CD4-positive, CD25-positive, alpha-beta regulatory T cell (primary cell): ENCODE results near the gene NEUROG3. TPM values are rescaled to one million over a fixed set of nuclear protein-coding genes. Genes with fewer than 3 reads are reported as not detected.
A peak's percentile ranks its signal among the peaks of the same experiment; 100 is the strongest.

Experiments used
- ATAC-seq, 2 donors: fragments of 150-1000 bp; cut with Tn5 transposase; one replicate each; pipeline ENCODE4 v1.10.0; 2021; ENCODE audit warnings: low read depth in 2 of 2, moderate number of reproducible peaks in 2 of 2, moderate library complexity in 1 of 2
- DNase-seq, 3 donors: peaks; one replicate each; pipeline versions ENCODE4 v3.0.0 to v3.0.0-alpha.2; 2012 to 2022; ENCODE audit warnings: mixed read lengths in 1 of 3
- H3K27ac ChIP-seq: one replicate; pipeline ENCODE4 v1.7.0; 2013; ENCODE audit warnings: mild to moderate bottlenecking, low read length; ENCODE audit not compliant: insufficient read depth, poor library complexity, severe bottlenecking
- H3K27me3 ChIP-seq: one replicate; pipeline ENCODE4 v1.7.0; 2013; ENCODE audit warnings: low read length; ENCODE audit not compliant: control insufficient read depth, insufficient read depth
- H3K36me3 ChIP-seq: one replicate; pipeline ENCODE4 v1.7.0; 2013; ENCODE audit warnings: mild to moderate bottlenecking, low read length, moderate library complexity; ENCODE audit not compliant: control insufficient read depth, insufficient read depth
- H3K4me1 ChIP-seq: 2 replicates; pipeline ENCODE4 v1.7.0; 2013; ENCODE audit warnings: mild to moderate bottlenecking, low read length; ENCODE audit not compliant: insufficient read depth, control insufficient read depth, poor library complexity, severe bottlenecking
- H3K4me3 ChIP-seq: one replicate; pipeline ENCODE4 v1.7.0; 2013; ENCODE audit warnings: low read depth, mild to moderate bottlenecking, low read length, moderate library complexity
- H3K9me3 ChIP-seq, 2 experiments: 1 replicate in 1 of 2; 2 replicates in 1 of 2; pipeline ENCODE4 v1.7.0; 2013; ENCODE audit warnings: low read length in 2 of 2, mild to moderate bottlenecking in 1 of 2, moderate library complexity in 1 of 2; ENCODE audit not compliant: control insufficient read depth in 2 of 2
- H3K27ac Mint-ChIP-seq, 3 donors: one replicate each; pipeline ENCODE4 v1.8.0; 2020 to 2022; ENCODE audit warnings: mild to moderate bottlenecking in 3 of 3, mixed read lengths in 3 of 3, moderate library complexity in 2 of 3
- H3K27me3 Mint-ChIP-seq: one replicate; pipeline ENCODE4 v1.8.0; 2022; ENCODE audit warnings: mild to moderate bottlenecking, mixed read lengths
- H3K36me3 Mint-ChIP-seq: one replicate; pipeline ENCODE4 v1.8.0; 2020; ENCODE audit warnings: mixed read lengths
- H3K4me1 Mint-ChIP-seq, 4 donors: one replicate each; pipeline ENCODE4 v1.8.0; 2020 to 2022; ENCODE audit warnings: mixed read lengths in 4 of 4, mild to moderate bottlenecking in 1 of 4
- H3K4me3 Mint-ChIP-seq, 4 donors: one replicate each; pipeline ENCODE4 v1.8.0; 2020 to 2022; ENCODE audit warnings: mild to moderate bottlenecking in 4 of 4, mixed read lengths in 4 of 4, moderate library complexity in 3 of 4
- H3K9me3 Mint-ChIP-seq, 7 donors: one replicate each; pipeline ENCODE4 v1.8.0; 2020 to 2022; ENCODE audit warnings: mixed read lengths in 7 of 7, mild to moderate bottlenecking in 3 of 7, moderate library complexity in 2 of 7
- polyA plus RNA-seq, 4 donors: library from polyadenylated mRNA; unstranded; fragments of 300-500 nt; fragmentation: Illumina TruSeq; gene quantifications; one replicate each; pipeline ENCODE4 v1.2.3, GENCODE V29; 2021
- total RNA-seq: library from RNA; stranded (reverse); gene quantifications from one replicate; pipeline ENCODE4 v1.2.3, GENCODE V29; 2022

The NEUROG3 gene
- total and polyA plus RNA-seq, 5 donors from 2014 or later, result not detected

DNA sequence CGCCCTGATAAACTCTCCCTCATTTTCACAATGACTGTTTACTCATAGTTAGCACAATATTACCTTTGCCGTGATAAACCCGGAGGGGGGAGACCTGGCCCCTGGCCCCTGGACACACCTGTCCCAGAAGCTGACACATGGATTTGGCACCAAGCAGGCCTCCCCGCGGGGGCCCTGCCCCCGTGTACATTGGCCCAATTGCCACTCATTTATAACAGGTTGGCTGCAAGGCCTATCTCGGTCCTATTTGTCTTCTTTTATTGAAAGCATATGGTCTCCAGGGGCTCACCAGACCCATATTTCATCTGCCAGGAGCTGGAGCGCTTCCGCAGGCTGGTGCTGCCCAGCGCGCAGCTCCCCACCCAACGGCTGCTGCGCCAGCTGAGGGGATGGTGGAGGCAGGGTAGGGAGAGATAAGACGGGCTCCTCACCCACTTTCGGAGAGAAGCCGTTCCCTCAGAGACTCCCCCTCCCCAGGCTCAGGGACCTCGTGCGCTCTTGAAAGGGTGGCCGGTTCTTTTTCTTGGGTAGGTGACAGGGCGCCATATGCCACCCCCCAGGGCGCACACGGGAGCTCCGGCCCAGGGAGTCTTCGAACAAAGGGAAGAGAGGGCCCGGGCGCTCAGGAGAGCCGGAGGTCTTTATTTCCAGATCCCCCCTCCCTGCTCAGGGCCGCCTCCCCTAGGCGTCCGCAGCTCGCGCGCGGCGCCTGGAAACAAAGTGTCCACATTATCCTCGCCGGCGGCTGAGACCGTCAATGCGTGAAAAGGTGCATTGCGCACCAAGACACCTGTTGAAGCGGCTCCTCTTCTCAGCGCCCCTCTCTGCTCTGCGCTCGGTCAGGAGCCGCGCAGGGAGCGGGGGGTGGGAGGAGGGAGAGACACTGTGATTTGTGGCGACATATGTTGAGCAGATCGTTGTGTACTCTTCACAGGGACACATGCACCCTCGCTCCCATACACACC, 4.3 kb upstream of the NEUROG3 start:
- peaks cover 0 to 18% (median 6%) of the 10 kb centered on the region in 4 donors for H3K4me1 Mint-ChIP-seq
- H3K27me3 Mint-ChIP-seq, result peaks cover 75% of the 10 kb centered on the region
- H3K9me3 Mint-ChIP-seq, result no peaks in the 10 kb centered on the region
- Histone ChIP-seq H3K27me3 (peaks cover 12% of the 10 kb centered on the region), H3K9me3 (no peaks in the 10 kb centered on the region), H3K4me3 (no peak overlapping the region), H3K36me3 (no peaks in the 10 kb centered on the region), H3K27ac (no peak overlapping the region), H3K4me1 (peaks cover 17% of the 10 kb centered on the region)
- peak overlapping the region in 1 of 3 donors; percentile 48 for H3K27ac Mint-ChIP-seq
- ATAC-seq (no peak), DNase-seq (no peak)
- no peaks in the 10 kb centered on the region for H3K36me3 Mint-ChIP-seq
- H3K4me3 Mint-ChIP-seq, result peak overlapping the region in 1 of 4 donors; percentile 75

- peaks cover 77% of the 10 kb centered on the region for H3K27me3 Mint-ChIP-seq
- Histone ChIP-seq H3K27ac (no peak overlapping the region), H3K36me3 (no peaks in the 10 kb centered on the region), H3K27me3 (peaks cover 16% of the 10 kb centered on the region), H3K4me1 (peaks cover 22% of the 10 kb centered on the region), H3K9me3 (no peaks in the 10 kb centered on the region), H3K4me3 (no peak overlapping the region)
- ATAC-seq (no peak), DNase-seq (no peak)
- H3K27ac Mint-ChIP-seq, result no peak overlapping the region
- peaks cover 0 to 23% (median 8%) of the 10 kb centered on the region in 4 donors for H3K4me1 Mint-ChIP-seq
- no peaks in the 10 kb centered on the region for H3K9me3 Mint-ChIP-seq
- H3K4me3 Mint-ChIP-seq, result no peak overlapping the region
- no peaks in the 10 kb centered on the region for H3K36me3 Mint-ChIP-seq
Measured at GRCh38 chr10:69576334-69577011, 3.3 kb upstream of the NEUROG3 start.

DNA sequence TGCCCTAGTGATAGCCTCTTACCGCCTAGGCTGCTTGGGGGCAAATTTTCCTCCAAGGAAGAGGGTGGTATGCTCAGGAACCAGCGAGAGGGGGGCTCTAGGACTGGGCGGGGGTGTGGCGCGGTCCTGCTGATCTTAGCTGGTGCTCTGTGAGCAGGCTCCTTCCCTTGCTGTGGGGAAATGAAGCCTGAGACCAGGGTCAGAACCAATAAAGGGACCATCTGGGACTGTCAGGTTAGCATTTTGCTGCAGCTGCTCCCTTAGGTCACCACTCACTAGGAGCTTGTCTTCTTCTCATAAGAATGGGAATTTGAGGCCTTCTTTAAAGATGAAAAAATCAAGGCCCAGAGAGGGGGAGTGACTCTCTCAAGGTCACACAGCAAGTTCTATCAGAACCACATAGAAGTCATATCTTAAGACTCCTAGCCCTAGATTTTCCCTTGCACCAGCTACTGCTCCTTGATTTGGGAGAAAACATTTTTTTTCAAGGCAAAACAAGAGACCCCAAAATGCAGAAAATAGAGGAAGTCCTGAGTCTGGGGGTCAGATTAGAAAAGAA, 2.0 kb upstream of the NEUROG3 start:
- Mint-ChIP-seq H3K27me3 (peaks cover 84% of the 10 kb centered on the region), H3K27ac (no peak overlapping the region), H3K36me3 (no peaks in the 10 kb centered on the region), H3K9me3 (peaks cover 0 to 2% (median 0%) of the 10 kb centered on the region in 7 donors), H3K4me3 (no peak overlapping the region), H3K4me1 (peaks cover 0 to 24% (median 8%) of the 10 kb centered on the region in 4 donors)
- ATAC-seq, result no peak
- Histone ChIP-seq H3K9me3 (no peaks in the 10 kb centered on the region), H3K27ac (no peak overlapping the region), H3K36me3 (no peaks in the 10 kb centered on the region), H3K27me3 (peaks cover 24% of the 10 kb centered on the region), H3K4me1 (peaks cover 22% of the 10 kb centered on the region), H3K4me3 (no peak overlapping the region)
- DNase-seq, result no peak

DNA sequence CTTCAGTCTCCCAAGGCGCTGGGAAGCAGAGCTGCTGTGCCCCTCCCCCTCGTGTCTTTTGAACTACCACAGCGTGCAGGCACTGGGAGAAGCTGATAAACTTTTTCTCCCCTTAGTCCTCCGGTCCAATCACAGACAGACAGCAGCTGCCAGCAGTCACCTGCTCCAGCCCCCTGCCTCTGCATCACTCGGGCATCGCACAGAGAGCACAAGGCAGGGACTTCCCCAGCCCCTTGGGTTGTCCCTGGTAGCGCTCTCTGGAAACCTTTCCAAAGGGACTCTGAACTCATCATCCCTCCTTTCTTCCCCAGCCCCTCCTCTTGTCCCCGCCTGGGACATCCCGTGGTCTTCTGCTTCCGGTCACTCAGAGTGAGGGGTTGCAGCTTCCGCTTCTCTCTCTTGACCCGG, 1.4 kb upstream of the NEUROG3 start:
- no peak overlapping the region for H3K27ac ChIP-seq
- Mint-ChIP-seq H3K4me3 (peak overlapping the region in 1 of 4 donors; percentile 67), H3K27me3 (peaks cover 84% of the 10 kb centered on the region), H3K9me3 (peaks cover 0 to 2% (median 0%) of the 10 kb centered on the region in 7 donors), H3K4me1 (peaks cover 0 to 28% (median 8%) of the 10 kb centered on the region in 4 donors), H3K27ac (no peak overlapping the region), H3K36me3 (no peaks in the 10 kb centered on the region)
- ATAC-seq (no peak), DNase-seq (no peak)
- H3K36me3 ChIP-seq, result no peaks in the 10 kb centered on the region
- H3K4me1 ChIP-seq, result peaks cover 22% of the 10 kb centered on the region
- no peak overlapping the region for H3K4me3 ChIP-seq
- H3K27me3 ChIP-seq, result peaks cover 29% of the 10 kb centered on the region
- H3K9me3 ChIP-seq, result no peaks in the 10 kb centered on the region

DNA sequence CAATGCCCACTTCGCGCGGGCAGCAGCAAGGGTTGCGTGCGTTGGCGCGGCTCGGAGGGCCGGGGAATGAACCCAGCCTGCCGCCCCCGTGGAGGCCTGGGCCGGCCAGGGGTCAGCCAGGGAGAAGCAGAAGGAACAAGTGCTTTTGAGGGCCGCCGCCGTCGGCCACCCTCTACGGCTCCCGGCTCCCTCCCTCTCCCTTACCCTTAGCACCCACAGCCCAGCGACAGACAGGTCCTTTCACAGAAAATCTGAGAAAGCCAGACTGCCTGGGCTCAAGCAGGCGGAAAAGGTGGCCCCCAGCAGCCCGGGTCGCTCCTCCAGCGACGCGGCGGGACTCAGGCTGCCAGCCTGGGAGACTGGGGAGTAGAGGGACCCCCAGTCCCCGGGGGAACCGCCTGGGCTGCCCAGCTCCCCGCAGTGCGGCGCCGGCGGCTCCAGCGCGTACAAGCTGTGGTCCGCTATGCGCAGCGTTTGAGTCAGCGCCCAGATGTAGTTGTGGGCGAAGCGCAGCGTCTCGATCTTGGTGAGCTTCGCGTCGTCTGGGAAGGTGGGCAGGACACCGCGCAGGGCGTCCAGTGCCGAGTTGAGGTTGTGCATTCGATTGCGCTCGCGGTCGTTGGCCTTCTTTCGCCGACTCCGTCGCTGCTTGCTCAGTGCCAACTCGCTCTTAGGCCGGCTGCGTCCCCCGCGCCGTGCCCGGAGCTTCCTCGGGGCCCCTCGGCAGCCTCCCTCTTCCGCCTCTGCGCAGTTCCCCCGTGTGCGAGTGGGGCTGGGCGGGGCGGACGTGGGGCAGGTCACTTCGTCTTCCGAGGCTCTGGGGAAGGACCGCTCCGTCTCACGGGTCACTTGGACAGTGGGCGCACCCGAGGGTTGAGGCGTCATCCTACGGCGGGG, 815 bp downstream of the NEUROG3 start:
- Mint-ChIP-seq H3K9me3 (peaks cover 0 to 2% (median 0%) of the 10 kb centered on the region in 7 donors), H3K4me3 (peak overlapping the region in 3 of 4 donors; percentile 52 to 82 (median 77)), H3K27me3 (peaks cover 86% of the 10 kb centered on the region), H3K4me1 (peaks cover 0 to 28% (median 8%) of the 10 kb centered on the region in 4 donors), H3K36me3 (no peaks in the 10 kb centered on the region), H3K27ac (no peak overlapping the region)
- DNase-seq (no peak), ATAC-seq (peak in 1 of 2 donors; percentile 25)
- H3K9me3 ChIP-seq, result no peaks in the 10 kb centered on the region
- H3K4me1 ChIP-seq, result peaks cover 22% of the 10 kb centered on the region
- H3K27me3 ChIP-seq, result peaks cover 41% of the 10 kb centered on the region
- no peak overlapping the region for H3K4me3 ChIP-seq
- no peaks in the 10 kb centered on the region for H3K36me3 ChIP-seq
- no peak overlapping the region for H3K27ac ChIP-seq

DNA sequence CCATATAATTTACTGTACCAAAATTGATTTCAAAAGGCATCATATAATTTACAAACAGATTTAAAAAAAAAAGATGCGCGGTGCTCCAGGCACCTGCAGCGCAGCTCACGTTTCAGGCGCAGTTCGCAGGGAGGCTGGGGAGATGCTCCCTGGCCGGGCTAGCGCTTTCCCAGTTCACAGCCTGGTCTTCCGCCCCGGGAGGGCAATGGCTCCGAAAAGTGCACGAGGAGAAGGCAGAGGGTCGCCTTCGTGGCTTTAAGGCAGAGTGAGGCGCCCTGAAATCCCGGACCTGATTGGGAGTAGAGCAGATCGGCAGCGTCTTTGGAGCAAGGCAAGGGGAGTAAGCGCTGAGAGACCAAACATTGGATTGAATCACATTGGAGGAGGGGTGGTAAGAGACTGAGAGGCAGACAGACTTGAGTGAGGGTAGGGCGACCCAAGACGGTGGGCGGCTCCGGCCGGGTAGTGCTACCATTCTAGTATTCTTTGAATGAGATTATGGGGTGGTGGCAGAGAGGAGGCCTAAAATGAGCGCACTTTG, 1.5 kb downstream of the NEUROG3 start:
- no peak overlapping the region for H3K27ac ChIP-seq
- H3K9me3 ChIP-seq, result no peaks in the 10 kb centered on the region
- H3K36me3 ChIP-seq, result no peaks in the 10 kb centered on the region
- ATAC-seq (no peak), DNase-seq (no peak)
- Mint-ChIP-seq H3K27me3 (peaks cover 83% of the 10 kb centered on the region), H3K36me3 (no peaks in the 10 kb centered on the region), H3K9me3 (peaks cover 0 to 2% (median 0%) of the 10 kb centered on the region in 7 donors), H3K4me1 (peaks cover 0 to 28% (median 8%) of the 10 kb centered on the region in 4 donors), H3K4me3 (peak overlapping the region in 3 of 4 donors; percentile 52 to 82 (median 61)), H3K27ac (no peak overlapping the region)
- peaks cover 22% of the 10 kb centered on the region for H3K4me1 ChIP-seq
- no peak overlapping the region for H3K4me3 ChIP-seq
- peaks cover 45% of the 10 kb centered on the region for H3K27me3 ChIP-seq
